Measurements from ENCODE around the gene PRKACB. TPM values are rescaled to one million over a fixed set of nuclear protein-coding genes. Genes with fewer than 3 reads are reported as not detected.

PRKACB gene
- total RNA-seq, 1 donor from 2014 or later = 13.7 TPM

GRCh38 chr1:84122780-84123382, 21.2 kb upstream of the PRKACB start:
- no peak overlapping the region for H3K4me3 ChIP-seq (ENCODE audit: low read depth, low read length)
- no peak for DNase-seq (ENCODE audit: low read depth)
- H3K27me3 ChIP-seq (ENCODE audit: control insufficient read depth, insufficient read depth, low read length) = no peaks in the 10 kb centered on the region
- H3K36me3 ChIP-seq (ENCODE audit: control insufficient read depth, insufficient read depth, low read length) = no peaks in the 10 kb centered on the region
- peak; percentile 57 for TF ChIP-seq CTCF (IDR thresholded peaks at IDR 0.05; ENCODE audit: insufficient read depth, low read length, poor library complexity, severe bottlenecking)

DNA sequence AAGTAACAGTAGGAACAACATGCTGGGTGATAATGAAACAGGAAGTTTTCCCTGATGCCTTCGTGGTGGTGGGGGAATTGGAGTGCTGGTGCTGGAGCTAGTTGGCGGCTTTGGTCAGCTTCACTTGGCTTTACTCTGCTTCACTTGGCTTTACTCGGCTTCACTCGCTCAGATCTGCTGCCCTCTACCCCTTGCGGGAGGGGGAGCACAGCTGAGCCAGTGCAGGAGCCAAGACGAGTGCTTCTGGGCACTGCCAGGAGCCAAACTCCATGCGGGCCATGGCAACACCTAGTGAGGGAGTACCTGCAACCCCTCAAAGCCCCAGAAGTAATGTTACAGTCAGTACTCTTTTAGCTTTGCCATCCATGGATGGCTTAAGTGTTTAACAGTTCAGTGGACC, 10.6 kb upstream of the PRKACB start:
- Histone ChIP-seq H3K4me3 (ENCODE audit: low read depth, low read length) (no peak overlapping the region), H3K27me3 (ENCODE audit: control insufficient read depth, insufficient read depth, low read length) (no peaks in the 10 kb centered on the region), H3K36me3 (ENCODE audit: control insufficient read depth, insufficient read depth, low read length) (no peaks in the 10 kb centered on the region)
- DNase-seq (ENCODE audit: low read depth) = no peak
- no peak for TF ChIP-seq CTCF (IDR thresholded peaks at IDR 0.05; ENCODE audit: insufficient read depth, low read length, poor library complexity, severe bottlenecking)

DNA sequence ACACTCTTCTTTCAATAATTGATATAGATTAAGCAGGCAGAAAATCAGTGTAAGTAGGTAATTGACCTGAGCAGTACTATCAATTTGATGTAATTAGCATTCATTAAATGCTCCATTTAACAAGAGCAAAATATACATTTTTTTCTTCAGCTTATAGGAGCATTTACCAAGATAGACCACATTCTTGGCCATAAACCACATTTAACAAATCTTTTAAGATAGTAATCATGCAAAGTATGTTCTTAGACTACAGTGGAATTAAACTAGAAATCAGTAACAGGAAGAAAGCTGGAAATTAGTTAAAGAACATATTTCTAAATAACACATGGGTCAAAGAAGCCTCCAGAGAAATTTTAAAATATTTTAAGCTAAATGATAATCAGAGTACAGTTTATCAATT, 8.7 kb upstream of the PRKACB start:
- DNase-seq (ENCODE audit: low read depth) = no peak
- TF ChIP-seq CTCF (IDR thresholded peaks at IDR 0.05; ENCODE audit: insufficient read depth, low read length, poor library complexity, severe bottlenecking) = no peak
- no peak overlapping the region for H3K4me3 ChIP-seq (ENCODE audit: low read depth, low read length)
- H3K36me3 ChIP-seq (ENCODE audit: control insufficient read depth, insufficient read depth, low read length) = no peaks in the 10 kb centered on the region
- no peaks in the 10 kb centered on the region for H3K27me3 ChIP-seq (ENCODE audit: control insufficient read depth, insufficient read depth, low read length)

DNA sequence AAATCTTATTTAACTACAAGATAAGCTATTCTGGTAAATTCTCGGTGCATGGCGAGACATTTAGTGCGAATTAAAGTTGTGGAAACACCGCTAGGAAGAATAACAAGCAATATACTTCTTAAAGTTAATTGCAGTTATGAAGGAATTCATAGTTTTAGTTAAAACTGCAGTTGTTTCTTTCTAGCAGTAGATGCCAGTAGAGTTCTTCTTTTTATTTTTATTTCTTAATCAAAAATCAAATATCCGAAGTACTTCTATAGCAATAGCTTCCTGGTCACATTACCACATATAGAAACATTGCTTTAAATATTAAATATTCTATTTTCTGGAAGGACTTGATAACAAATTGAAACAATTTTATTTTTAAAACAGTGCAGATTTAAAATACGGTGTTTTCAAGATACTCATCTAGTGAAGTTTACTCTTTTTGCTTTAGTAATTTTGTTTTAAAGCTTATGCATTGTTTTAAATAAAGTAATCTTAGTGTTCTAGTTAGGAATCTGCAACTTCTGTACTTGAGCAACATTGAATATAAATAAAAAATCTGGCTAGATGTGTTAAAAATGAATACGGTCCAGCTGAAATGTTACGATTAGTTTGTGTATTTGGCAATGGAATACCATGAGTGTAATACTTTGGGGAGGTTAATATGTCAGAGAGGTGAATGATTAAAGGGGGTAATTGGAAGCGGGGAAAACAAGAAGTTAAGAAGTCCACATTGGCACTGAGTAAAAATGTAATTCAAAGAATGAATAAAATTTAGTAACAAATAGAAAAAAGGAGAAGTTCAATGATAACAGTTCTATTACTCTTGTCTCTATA, 2.7 kb upstream of the PRKACB start:
- peak; percentile 39 for TF ChIP-seq CTCF (IDR thresholded peaks at IDR 0.05; ENCODE audit: insufficient read depth, low read length, poor library complexity, severe bottlenecking)
- Histone ChIP-seq H3K36me3 (ENCODE audit: control insufficient read depth, insufficient read depth, low read length) (no peaks in the 10 kb centered on the region), H3K27me3 (ENCODE audit: control insufficient read depth, insufficient read depth, low read length) (no peaks in the 10 kb centered on the region), H3K4me3 (ENCODE audit: low read depth, low read length) (no peak overlapping the region)
- no peak for DNase-seq (ENCODE audit: low read depth)

- no peak overlapping the region for H3K4me3 ChIP-seq (ENCODE audit: low read depth, low read length)
- no peak for DNase-seq (ENCODE audit: low read depth)
- H3K27me3 ChIP-seq (ENCODE audit: control insufficient read depth, insufficient read depth, low read length) = no peaks in the 10 kb centered on the region
- no peaks in the 10 kb centered on the region for H3K36me3 ChIP-seq (ENCODE audit: control insufficient read depth, insufficient read depth, low read length)
- TF ChIP-seq CTCF (IDR thresholded peaks at IDR 0.05; ENCODE audit: insufficient read depth, low read length, poor library complexity, severe bottlenecking) = no peak
Measured at GRCh38 chr1:84145068-84145467, 997 bp downstream of the PRKACB start.
